Neural cell (in vitro differentiated cells): ENCODE results near the gene PDE11A. TPM values are rescaled to one million over a fixed set of nuclear protein-coding genes. Genes with fewer than 3 reads are reported as not detected.

Experiments
- H2AFZ ChIP-seq: fragments of 200-600, 300-800 bp; sonication (generic), shearing (Covaris generic); 2 replicates; pipeline ENCODE4 v1.6.0; 2014; ENCODE audit warnings: low read depth, mild to moderate bottlenecking, antibody characterized with exemption, low read length, moderate library complexity
- H3F3A ChIP-seq: fragments of 200-600 bp; shearing (Covaris generic); 2 replicates; pipeline ENCODE4 v1.6.1; 2016; ENCODE audit warnings: mild to moderate bottlenecking, moderate library complexity, mixed read lengths, antibody characterized with exemption, low read length; ENCODE audit not compliant: insufficient read depth, poor library complexity, severe bottlenecking
- H3K27ac ChIP-seq: fragments of 200-600, 300-800 bp; sonication (generic), shearing (Covaris generic); 2 replicates; pipeline ENCODE4 v1.5.1; 2014; ENCODE audit warnings: mild to moderate bottlenecking, low read length, moderate library complexity
- H3K27me3 ChIP-seq: fragments of 300-800, 200-600 bp; sonication (generic), shearing (Covaris generic); 2 replicates; pipeline ENCODE4 v1.6.0; 2014; ENCODE audit warnings: mild to moderate bottlenecking, low read depth, low read length, moderate library complexity; ENCODE audit not compliant: insufficient read depth
- H3K36me3 ChIP-seq: fragments of 300-800, 200-600 bp; sonication (generic), shearing (Covaris generic); 2 replicates; pipeline ENCODE4 v1.5.1; 2014; ENCODE audit warnings: mild to moderate bottlenecking, antibody characterized with exemption, low read length, moderate library complexity; ENCODE audit not compliant: insufficient read depth
- H3K4me2 ChIP-seq: fragments of 300-800, 200-600 bp; sonication (generic), shearing (Covaris generic); 2 replicates; pipeline ENCODE4 v1.6.0; 2014; ENCODE audit warnings: mild to moderate bottlenecking, low read length
- H3K4me3 ChIP-seq: fragments of 300-800, 200-600 bp; sonication (generic), shearing (Covaris generic); 2 replicates; pipeline ENCODE4 v1.5.1; 2014; ENCODE audit warnings: mild to moderate bottlenecking, low read length, moderate library complexity
- H3K79me2 ChIP-seq: fragments of 200-600 bp; shearing (Covaris generic); replicated peaks from 2 replicates; pipeline ENCODE4 v1.6.0; 2014; ENCODE audit warnings: mild to moderate bottlenecking, low read length, moderate library complexity; ENCODE audit not compliant: insufficient read depth
- H3K9ac ChIP-seq: fragments of 300-800, 200-600 bp; sonication (generic), shearing (Covaris generic); 2 replicates; pipeline ENCODE4 v1.6.1; 2016; ENCODE audit warnings: mild to moderate bottlenecking, low read length, mixed read lengths
- H3K9me2 ChIP-seq: fragments of 200-600 bp; shearing (Covaris generic); 2 replicates; pipeline ENCODE4 v1.6.1; 2016; ENCODE audit warnings: mild to moderate bottlenecking, low read length, mixed read lengths; ENCODE audit not compliant: insufficient read depth
- H3K9me3 ChIP-seq: fragments of 200-600, 300-800 bp; sonication (generic), shearing (Covaris generic); 2 replicates; pipeline ENCODE4 v1.6.1; 2016; ENCODE audit warnings: mild to moderate bottlenecking, mixed run types, low read length, moderate library complexity, mixed read lengths
- H4K20me1 ChIP-seq: fragments of 200-600 bp; shearing (Covaris generic); 2 replicates; pipeline ENCODE4 v1.6.1; 2016; ENCODE audit warnings: mild to moderate bottlenecking, mixed run types; ENCODE audit not compliant: insufficient read depth
- EP300 ChIP-seq: fragments of 450-650 bp; conservative IDR thresholded peaks from 2 replicates; pipeline ENCODE4 v1.6.1; 2014; ENCODE audit warnings: antibody characterized with exemption, mild to moderate bottlenecking, moderate library complexity; ENCODE audit not compliant: poor library complexity, severe bottlenecking
- EZH2 ChIP-seq: fragments of 200-600, 300-800 bp; shearing (Covaris generic), sonication (generic); IDR thresholded peaks from 2 replicates; pipeline ENCODE4 v1.6.1; 2014; ENCODE audit warnings: antibody characterized with exemption, low read length, borderline replicate concordance, mild to moderate bottlenecking; ENCODE audit not compliant: insufficient read depth, poor library complexity, severe bottlenecking
- MXI1 ChIP-seq: fragments of 450-650 bp; conservative IDR thresholded peaks from 2 replicates; pipeline ENCODE4 v1.6.1; 2014; ENCODE audit warnings: antibody characterized with exemption, mild to moderate bottlenecking; ENCODE audit not compliant: poor library complexity, severe bottlenecking
- POLR2AphosphoS5 ChIP-seq: IDR thresholded peaks from 2 replicates; pipeline ENCODE4 v1.6.1; 2012
- RAD21 ChIP-seq: fragments of 450-650 bp; conservative IDR thresholded peaks from 2 replicates; pipeline ENCODE4 v1.6.1; 2014; ENCODE audit warnings: antibody characterized with exemption, mild to moderate bottlenecking, moderate library complexity
- SMC3 ChIP-seq: fragments of 450-650 bp; conservative IDR thresholded peaks from 2 replicates; pipeline ENCODE4 v1.6.1; 2014; ENCODE audit warnings: antibody characterized with exemption, mild to moderate bottlenecking, moderate library complexity; ENCODE audit not compliant: poor library complexity
- TAF1 ChIP-seq: IDR thresholded peaks from 2 replicates; pipeline ENCODE4 v1.6.1; 2012; ENCODE audit warnings: low read depth
- polyA plus RNA-seq: library from polyadenylated mRNA; depleted of rRNA; stranded (reverse); fragments of >200 nt; gene quantifications from 2 replicates; pipeline ENCODE4 v1.2.3, GENCODE V29; 2014
- TF ChIP-seq, protein P1 (sequence below): IDR thresholded peaks from 2 replicates; pipeline ENCODE4 v1.6.1; 2012; ENCODE audit warnings: borderline replicate concordance
- TF ChIP-seq, protein P2 (sequence below): fragments of 450-650 bp; IDR thresholded peaks from 2 replicates; pipeline ENCODE4 v1.5.1; 2014; ENCODE audit warnings: antibody characterized with exemption, mild to moderate bottlenecking, moderate library complexity; ENCODE audit not compliant: poor library complexity, severe bottlenecking

Gene PDE11A
- polyA plus RNA-seq, 1 donor from 2014 or later: 0.89 TPM

DNA sequence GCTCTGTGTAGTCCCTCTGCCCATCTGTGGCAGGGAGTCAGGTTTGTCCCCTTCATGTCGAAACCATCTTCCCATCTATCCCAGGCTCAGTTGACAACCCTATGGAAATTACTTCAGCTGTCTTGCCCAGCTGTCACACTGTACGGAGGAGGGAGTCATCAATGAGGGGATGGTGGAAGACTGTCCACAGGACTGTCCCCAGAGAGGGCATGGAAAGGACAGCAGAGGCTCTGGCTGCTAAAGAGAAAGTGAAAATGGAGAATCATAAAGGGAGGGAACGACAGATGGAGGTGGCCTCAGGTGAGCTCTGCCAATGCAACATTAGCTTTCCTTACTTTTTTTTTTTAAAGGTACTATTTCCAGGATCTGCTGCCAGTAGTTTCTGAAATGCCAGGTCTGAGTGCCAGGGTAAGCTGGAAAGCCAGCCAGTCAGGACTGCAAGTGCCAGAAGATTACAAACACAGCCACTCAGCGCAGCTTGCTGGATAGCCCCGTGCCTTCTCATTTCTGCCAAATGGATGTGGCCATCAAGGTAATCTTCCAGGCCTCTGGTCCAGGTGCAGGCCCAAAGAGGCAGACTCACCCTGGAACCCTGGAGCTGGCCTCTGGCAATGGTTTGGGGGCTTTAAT lies 487.2 kb downstream of the PDE11A start:
- no peaks in the 10 kb centered on the region for H3K79me2 ChIP-seq
- H3K9me2 ChIP-seq: no peaks in the 10 kb centered on the region
- TF ChIP-seq POLR2AphosphoS5 (no peak), RAD21 (no peak), MXI1 (no peak), SMC3 (no peak), TAF1 (no peak)
- TF ChIP-seq, protein P1, sequence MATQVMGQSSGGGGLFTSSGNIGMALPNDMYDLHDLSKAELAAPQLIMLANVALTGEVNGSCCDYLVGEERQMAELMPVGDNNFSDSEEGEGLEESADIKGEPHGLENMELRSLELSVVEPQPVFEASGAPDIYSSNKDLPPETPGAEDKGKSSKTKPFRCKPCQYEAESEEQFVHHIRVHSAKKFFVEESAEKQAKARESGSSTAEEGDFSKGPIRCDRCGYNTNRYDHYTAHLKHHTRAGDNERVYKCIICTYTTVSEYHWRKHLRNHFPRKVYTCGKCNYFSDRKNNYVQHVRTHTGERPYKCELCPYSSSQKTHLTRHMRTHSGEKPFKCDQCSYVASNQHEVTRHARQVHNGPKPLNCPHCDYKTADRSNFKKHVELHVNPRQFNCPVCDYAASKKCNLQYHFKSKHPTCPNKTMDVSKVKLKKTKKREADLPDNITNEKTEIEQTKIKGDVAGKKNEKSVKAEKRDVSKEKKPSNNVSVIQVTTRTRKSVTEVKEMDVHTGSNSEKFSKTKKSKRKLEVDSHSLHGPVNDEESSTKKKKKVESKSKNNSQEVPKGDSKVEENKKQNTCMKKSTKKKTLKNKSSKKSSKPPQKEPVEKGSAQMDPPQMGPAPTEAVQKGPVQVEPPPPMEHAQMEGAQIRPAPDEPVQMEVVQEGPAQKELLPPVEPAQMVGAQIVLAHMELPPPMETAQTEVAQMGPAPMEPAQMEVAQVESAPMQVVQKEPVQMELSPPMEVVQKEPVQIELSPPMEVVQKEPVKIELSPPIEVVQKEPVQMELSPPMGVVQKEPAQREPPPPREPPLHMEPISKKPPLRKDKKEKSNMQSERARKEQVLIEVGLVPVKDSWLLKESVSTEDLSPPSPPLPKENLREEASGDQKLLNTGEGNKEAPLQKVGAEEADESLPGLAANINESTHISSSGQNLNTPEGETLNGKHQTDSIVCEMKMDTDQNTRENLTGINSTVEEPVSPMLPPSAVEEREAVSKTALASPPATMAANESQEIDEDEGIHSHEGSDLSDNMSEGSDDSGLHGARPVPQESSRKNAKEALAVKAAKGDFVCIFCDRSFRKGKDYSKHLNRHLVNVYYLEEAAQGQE: no peak
- TF ChIP-seq, protein P2, sequence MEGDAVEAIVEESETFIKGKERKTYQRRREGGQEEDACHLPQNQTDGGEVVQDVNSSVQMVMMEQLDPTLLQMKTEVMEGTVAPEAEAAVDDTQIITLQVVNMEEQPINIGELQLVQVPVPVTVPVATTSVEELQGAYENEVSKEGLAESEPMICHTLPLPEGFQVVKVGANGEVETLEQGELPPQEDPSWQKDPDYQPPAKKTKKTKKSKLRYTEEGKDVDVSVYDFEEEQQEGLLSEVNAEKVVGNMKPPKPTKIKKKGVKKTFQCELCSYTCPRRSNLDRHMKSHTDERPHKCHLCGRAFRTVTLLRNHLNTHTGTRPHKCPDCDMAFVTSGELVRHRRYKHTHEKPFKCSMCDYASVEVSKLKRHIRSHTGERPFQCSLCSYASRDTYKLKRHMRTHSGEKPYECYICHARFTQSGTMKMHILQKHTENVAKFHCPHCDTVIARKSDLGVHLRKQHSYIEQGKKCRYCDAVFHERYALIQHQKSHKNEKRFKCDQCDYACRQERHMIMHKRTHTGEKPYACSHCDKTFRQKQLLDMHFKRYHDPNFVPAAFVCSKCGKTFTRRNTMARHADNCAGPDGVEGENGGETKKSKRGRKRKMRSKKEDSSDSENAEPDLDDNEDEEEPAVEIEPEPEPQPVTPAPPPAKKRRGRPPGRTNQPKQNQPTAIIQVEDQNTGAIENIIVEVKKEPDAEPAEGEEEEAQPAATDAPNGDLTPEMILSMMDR: no peak
- H3K4me3 ChIP-seq: no peak overlapping the region
- H3K9ac ChIP-seq: no peak overlapping the region
- no peak overlapping the region for H3K4me2 ChIP-seq
- H4K20me1 ChIP-seq: no peaks in the 10 kb centered on the region
- H3K9me3 ChIP-seq: no peaks in the 10 kb centered on the region
- H3K27me3 ChIP-seq: no peaks in the 10 kb centered on the region
- H3K27ac ChIP-seq: no peak overlapping the region
- H3K36me3 ChIP-seq: no peaks in the 10 kb centered on the region
- H2AFZ ChIP-seq: no peak overlapping the region
- no peaks in the 10 kb centered on the region for H3F3A ChIP-seq

DNA sequence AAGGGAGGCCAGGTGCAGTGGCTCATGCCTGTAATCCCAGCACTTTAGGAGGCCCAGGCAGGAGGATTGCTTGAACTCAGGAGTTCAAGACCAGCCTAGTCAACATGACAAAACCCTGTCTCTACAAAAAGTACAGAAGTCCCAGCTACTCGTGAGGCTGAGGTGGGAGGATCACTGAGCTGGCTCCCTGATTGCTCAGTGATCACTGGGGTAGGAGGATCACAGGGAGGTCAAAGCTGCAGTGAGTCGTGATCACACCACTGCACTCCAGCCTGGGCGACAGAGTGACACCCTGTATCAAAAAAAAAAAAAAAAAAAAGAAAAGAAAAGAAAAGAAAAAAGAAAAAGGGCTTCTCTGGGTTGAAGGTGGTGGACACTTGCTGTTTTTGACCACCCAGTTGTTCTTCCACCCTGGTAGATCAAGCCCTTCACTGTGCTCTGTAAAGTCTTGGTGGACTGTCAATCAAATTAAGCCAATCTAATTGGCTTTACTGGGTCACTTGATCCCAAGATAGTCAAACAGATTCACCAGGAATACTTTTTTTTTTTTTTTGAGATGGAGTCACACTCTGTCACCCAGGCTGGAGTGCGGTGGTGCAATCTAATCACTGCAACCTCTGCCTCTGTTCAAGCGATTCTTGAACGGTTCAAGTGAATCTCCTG lies 488.4 kb downstream of the PDE11A start:
- no peaks in the 10 kb centered on the region for H3K36me3 ChIP-seq
- TF ChIP-seq RAD21 (no peak), EZH2 (no peak), TAF1 (no peak), SMC3 (no peak), POLR2AphosphoS5 (no peak), MXI1 (no peak), EP300 (no peak)
- TF ChIP-seq, protein P1: no peak
- TF ChIP-seq, protein P2: no peak
- H3K4me3 ChIP-seq: no peak overlapping the region
- H4K20me1 ChIP-seq: no peaks in the 10 kb centered on the region
- H3K27me3 ChIP-seq: no peaks in the 10 kb centered on the region
- no peaks in the 10 kb centered on the region for H3K79me2 ChIP-seq
- no peak overlapping the region for H3K4me2 ChIP-seq
- no peaks in the 10 kb centered on the region for H3F3A ChIP-seq
- no peak overlapping the region for H2AFZ ChIP-seq
- H3K27ac ChIP-seq: no peak overlapping the region
- no peak overlapping the region for H3K9ac ChIP-seq
- no peaks in the 10 kb centered on the region for H3K9me2 ChIP-seq
- H3K9me3 ChIP-seq: no peaks in the 10 kb centered on the region
